Gastroesophageal sphincter (tissue), 4 donors: Measurements from ENCODE around the gene CDK3. TPM values are rescaled to one million over a fixed set of nuclear protein-coding genes. Genes with fewer than 3 reads are reported as not detected.

Source experiments
- ATAC-seq: fragments of 150-250 bp; one replicate; pipeline ENCODE4 v1.9.1; 2016; ENCODE audit warnings: mild to moderate bottlenecking, moderate library complexity
- H3K27ac ChIP-seq, 4 donors: fragments of 200-600 bp; sonication (generic) in 3 of 4; 1 replicate in 3 of 4; 2 replicates in 1 of 4; pipeline ENCODE4 v1.5.1; 2016 to 2019
- H3K27me3 ChIP-seq: fragments of 200-600 bp; sonication (generic); one replicate; pipeline ENCODE4 v1.5.1; 2019
- H3K36me3 ChIP-seq, 2 donors: fragments of 200-600 bp; sonication (generic); one replicate each; pipeline ENCODE4 v1.5.1; 2019; ENCODE audit warnings: control low read depth in 1 of 2
- H3K4me1 ChIP-seq, 3 donors: fragments of 200-600 bp; sonication (generic); 1 replicate in 2 of 3; 2 replicates in 1 of 3; pipeline ENCODE4 v1.5.1; 2016 to 2019; ENCODE audit warnings: control low read depth in 2 of 3
- H3K4me3 ChIP-seq, 2 donors: fragments of 200-600 bp; sonication (generic); one replicate each; pipeline ENCODE4 v1.5.1; 2019; ENCODE audit warnings: mild to moderate bottlenecking in 1 of 2, moderate library complexity in 1 of 2
- H3K9me3 ChIP-seq, 3 donors: fragments of 200-600 bp; sonication (generic); one replicate each; pipeline ENCODE4 v1.5.1; 2017 to 2019; ENCODE audit warnings: control low read depth in 2 of 3
- EP300 ChIP-seq: sonication (generic); formaldehyde crosslinking; IDR thresholded peaks from one replicate; pipeline ENCODE4 v1.6.1; 2017; ENCODE audit warnings: antibody characterized with exemption, mild to moderate bottlenecking
- POLR2A ChIP-seq, 2 donors: fragments of 450-650 bp; IDR thresholded peaks; one replicate each; pipeline ENCODE4 v1.6.1; 2017; ENCODE audit warnings: antibody characterized with exemption in 2 of 2, mild to moderate bottlenecking in 2 of 2, moderate library complexity in 1 of 2
- POLR2AphosphoS5 ChIP-seq: sonication (generic); formaldehyde crosslinking; IDR thresholded peaks from one replicate; pipeline ENCODE4 v1.6.1; 2017; ENCODE audit warnings: antibody characterized with exemption
- WGBS, 2 donors: methylation state at CpG; one replicate each; pipeline ENCODE4 v1.1.5; 2018; ENCODE audit warnings: low coverage in 1 of 2; 5-methylcytosine and 5-hydroxymethylcytosine counted together
- total RNA-seq, 4 donors: library from RNA; depleted of rRNA; stranded (reverse); fragments of >200 nt; gene quantifications; one replicate each; pipeline ENCODE4 v1.1.0, GENCODE V29; 2016
- TF ChIP-seq, protein P1 (sequence below), 4 experiments: fragments of 200-600 bp in 2 of 4; fragments of 450-650 bp in 2 of 4; sonication (generic) in 1 of 4; IDR thresholded peaks; one replicate each; pipeline ENCODE4 v1.5.1; 2017 to 2019; ENCODE audit warnings: antibody characterized with exemption in 4 of 4, mild to moderate bottlenecking in 2 of 4, moderate library complexity in 2 of 4

The CDK3 gene
- total RNA-seq, 4 donors from 2014 or later = 1.2 to 5.6 (median 2.3) TPM; not detected in 1

DNA sequence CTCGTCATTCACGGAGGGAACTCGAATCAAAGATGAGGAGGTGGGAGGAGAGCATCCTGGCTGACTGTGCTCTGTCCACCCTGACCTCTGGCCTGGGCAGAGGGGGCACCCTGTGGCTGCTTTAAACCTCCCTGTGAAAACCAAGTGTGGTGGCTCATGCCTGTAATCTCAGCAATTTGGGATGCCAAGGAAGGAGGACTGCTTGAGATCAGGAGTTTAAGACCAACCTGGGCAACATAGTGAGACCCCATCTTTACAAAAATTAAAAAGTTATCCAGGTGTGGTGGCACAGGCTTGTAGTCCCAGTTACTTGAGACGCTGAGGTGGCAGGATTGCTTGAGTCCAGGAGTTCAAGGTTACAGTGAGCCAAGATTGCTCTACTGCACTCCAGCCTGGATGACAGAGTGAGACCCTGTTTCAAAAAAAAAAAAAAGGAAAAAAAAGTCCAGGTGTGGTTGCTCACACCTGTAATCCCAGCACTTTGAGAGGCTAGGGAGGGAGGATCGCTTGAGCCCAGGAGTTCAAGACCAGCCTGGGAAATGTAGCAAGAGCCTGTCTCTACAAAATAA, 5.8 kb upstream of the CDK3 start:
- peaks cover 0 to 53% of the 10 kb centered on the region in 2 donors for H3K36me3 ChIP-seq
- ATAC-seq = no peak
- 92% methylated on average over 1 of the region's 5 CpGs; no CpG with 5 or more reads in 1 of the 2 donors for WGBS, 2 donors
- TF ChIP-seq, protein P1, sequence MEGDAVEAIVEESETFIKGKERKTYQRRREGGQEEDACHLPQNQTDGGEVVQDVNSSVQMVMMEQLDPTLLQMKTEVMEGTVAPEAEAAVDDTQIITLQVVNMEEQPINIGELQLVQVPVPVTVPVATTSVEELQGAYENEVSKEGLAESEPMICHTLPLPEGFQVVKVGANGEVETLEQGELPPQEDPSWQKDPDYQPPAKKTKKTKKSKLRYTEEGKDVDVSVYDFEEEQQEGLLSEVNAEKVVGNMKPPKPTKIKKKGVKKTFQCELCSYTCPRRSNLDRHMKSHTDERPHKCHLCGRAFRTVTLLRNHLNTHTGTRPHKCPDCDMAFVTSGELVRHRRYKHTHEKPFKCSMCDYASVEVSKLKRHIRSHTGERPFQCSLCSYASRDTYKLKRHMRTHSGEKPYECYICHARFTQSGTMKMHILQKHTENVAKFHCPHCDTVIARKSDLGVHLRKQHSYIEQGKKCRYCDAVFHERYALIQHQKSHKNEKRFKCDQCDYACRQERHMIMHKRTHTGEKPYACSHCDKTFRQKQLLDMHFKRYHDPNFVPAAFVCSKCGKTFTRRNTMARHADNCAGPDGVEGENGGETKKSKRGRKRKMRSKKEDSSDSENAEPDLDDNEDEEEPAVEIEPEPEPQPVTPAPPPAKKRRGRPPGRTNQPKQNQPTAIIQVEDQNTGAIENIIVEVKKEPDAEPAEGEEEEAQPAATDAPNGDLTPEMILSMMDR (IDR thresholded peaks at IDR 0.05) = no peak
- TF ChIP-seq EP300 = no peak
- TF ChIP-seq POLR2AphosphoS5 = no peak
- TF ChIP-seq POLR2A (IDR thresholded peaks at IDR 0.05) = no peak
- H3K9me3 ChIP-seq = no peaks in the 10 kb centered on the region
- H3K27ac ChIP-seq = no peak overlapping the region
- H3K27me3 ChIP-seq = no peaks in the 10 kb centered on the region
- H3K4me1 ChIP-seq = peaks cover 0 to 6% (median 0%) of the 10 kb centered on the region in 3 donors
- no peak overlapping the region for H3K4me3 ChIP-seq

DNA sequence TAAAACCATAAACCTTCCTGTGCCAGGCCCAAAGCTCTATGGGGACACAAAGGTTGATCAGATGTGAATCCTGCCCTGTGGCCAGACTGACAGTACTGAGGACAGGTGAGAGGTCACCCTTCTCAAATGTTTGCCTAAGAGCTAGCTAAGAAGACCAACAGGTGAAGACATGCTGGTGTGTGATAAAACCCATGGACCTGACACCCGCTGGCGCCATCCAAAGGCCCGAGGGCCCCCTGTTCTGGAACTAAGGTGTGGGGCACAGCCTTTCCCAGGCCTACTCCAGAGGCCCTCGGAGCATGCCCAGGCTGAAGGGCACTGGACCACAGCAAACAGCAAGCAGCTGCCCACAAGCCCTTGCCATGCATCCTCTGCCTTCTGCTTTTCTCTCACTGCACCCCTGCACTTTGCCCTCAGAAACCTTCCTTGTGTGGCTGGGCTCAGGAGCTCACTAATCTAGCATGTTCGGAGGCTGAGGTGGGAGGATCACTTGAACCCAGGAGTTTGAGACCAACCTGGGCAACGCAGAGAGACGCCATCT, 5.2 kb upstream of the CDK3 start:
- Histone ChIP-seq H3K9me3 (no peaks in the 10 kb centered on the region), H3K27me3 (no peaks in the 10 kb centered on the region), H3K27ac (no peak overlapping the region), H3K4me1 (peaks cover 0 to 6% (median 0%) of the 10 kb centered on the region in 3 donors), H3K36me3 (peaks cover 0 to 53% of the 10 kb centered on the region in 2 donors), H3K4me3 (no peak overlapping the region)
- no peak for ATAC-seq
- WGBS, 2 donors = 91 to 93% methylated on average over 3 to 4 of the region's 7 CpGs
- TF ChIP-seq POLR2AphosphoS5 = no peak

DNA sequence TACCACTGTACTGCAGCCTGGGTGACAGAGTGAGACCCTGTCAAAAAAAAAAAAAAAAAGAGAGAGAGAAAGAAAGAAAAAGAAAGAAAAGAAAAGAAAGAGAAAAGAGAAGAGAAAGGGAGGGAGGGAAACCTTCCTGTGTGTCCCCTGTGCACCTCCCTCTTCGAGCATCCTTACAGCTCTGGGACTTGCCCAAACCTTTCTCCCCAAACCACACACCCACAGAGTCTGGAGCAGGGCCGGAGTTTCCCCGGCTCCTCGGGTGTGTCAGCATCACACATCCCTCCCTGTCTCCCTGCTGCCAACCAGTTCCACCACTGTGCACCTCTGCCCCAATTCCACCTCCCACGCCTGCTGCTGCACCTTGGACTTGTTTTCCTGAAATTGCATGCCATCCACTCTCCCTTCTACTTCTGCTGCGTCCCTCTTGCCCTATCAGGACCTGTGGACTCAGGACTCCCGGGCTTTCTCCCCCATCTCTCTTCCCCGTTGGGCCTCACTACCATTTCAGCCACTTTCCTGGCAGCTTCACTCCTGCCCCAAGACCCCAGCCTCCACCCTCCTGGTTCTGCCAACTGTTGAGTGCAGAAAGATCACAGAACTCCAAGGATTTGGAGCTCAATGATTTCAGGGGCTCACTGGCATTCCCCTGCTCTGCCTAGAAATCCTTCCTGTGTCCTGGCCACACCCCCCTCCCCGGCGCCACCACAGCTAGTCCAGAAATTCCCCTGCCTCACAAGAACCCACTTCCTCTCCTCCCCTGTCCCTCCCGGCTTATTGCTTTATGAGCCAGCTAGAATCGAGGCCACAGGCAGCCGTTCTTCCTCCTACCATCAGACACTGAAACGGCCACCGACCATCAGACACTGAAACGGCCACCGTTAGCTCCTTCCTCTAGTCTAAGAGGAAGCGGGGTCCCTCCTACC, 3.7 kb upstream of the CDK3 start:
- no peak overlapping the region for H3K27ac ChIP-seq
- H3K9me3 ChIP-seq = no peaks in the 10 kb centered on the region
- no peak for ATAC-seq
- no peaks in the 10 kb centered on the region for H3K27me3 ChIP-seq
- peaks cover 0 to 6% (median 0%) of the 10 kb centered on the region in 3 donors for H3K4me1 ChIP-seq
- H3K4me3 ChIP-seq = no peak overlapping the region
- TF ChIP-seq POLR2A (IDR thresholded peaks at IDR 0.05) (no peak), POLR2AphosphoS5 (no peak), EP300 (no peak)
- TF ChIP-seq, protein P1 (IDR thresholded peaks at IDR 0.05) = no peak
- H3K36me3 ChIP-seq = peaks cover 0 to 49% of the 10 kb centered on the region in 2 donors
- 40 to 59% methylated on average over 5 to 18 of the region's 18 CpGs for WGBS, 2 donors

DNA sequence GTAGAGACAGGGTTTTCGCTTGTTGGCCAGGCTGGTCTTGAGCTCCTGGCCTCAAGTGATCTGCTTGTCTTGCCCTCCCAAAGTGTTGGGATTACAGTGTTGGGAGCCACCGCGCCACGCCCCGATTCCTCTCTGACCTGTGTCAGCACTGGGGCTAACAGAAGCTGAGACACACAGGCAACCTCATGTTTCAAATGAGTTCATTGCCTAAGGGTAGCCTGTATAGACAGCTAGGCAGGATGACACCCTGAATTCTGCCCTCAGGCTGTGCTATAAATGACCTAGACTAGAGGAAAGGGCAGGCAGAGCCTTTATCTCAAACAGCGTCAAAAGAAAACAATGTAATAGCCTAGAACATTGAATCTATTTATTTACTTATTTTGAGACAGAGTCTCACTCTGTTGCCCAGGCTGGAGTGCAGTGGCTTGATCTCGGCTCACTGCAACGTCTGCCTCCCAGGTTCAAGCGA, 2.3 kb upstream of the CDK3 start:
- no peak for TF ChIP-seq POLR2AphosphoS5
- TF ChIP-seq EP300 = no peak
- TF ChIP-seq, protein P1 (IDR thresholded peaks at IDR 0.05) = no peak
- no peak for TF ChIP-seq POLR2A (IDR thresholded peaks at IDR 0.05)
- WGBS, 2 donors = 85 to 94% methylated on average over 3 to 4 of the region's 9 CpGs
- Histone ChIP-seq H3K36me3 (peaks cover 0 to 41% of the 10 kb centered on the region in 2 donors), H3K27me3 (no peaks in the 10 kb centered on the region), H3K9me3 (no peaks in the 10 kb centered on the region), H3K4me3 (no peak overlapping the region), H3K4me1 (peaks cover 0 to 6% (median 0%) of the 10 kb centered on the region in 3 donors), H3K27ac (no peak overlapping the region)
- no peak for ATAC-seq

DNA sequence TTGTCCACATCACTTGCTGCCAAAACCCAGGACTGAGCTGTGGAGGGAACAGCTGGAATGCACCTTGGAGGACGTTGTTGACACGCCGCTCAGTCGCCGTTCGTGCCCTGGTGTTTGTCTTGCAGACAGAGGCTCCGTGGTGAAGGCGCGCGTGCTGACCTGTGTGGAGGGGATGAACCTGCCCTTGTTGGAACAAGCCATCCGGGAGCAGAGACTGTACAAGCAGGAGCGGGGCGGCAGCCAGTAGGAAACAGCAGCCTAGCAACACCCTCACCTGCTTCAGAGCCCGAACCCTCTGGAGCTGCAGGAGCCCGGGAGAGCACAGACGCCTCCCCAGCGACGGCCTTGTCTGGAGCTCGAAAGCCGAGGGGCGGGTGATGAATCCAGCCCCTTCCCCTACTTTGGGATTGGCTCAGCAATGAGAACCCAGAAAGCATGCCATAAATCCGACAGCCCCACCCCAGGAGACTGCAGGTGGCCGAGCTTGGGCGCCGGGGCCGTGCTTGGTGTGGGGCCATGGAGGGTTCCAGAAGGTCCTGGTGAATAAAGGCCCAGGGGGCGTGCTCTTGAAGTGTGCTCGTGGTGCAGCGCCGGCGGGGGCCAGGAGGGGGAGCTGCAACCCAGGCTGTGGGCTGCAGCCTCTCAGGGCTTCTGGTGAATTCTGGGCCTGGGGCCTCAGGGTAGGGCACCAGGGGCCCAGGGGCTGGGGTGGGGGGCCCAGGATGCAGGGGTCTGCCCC, 470 bp upstream of the CDK3 start:
- WGBS, 2 donors = 42 to 60% methylated on average over 1 to 8 of the region's 31 CpGs
- no peaks in the 10 kb centered on the region for H3K27me3 ChIP-seq
- no peak for TF ChIP-seq EP300
- TF ChIP-seq POLR2A (IDR thresholded peaks at IDR 0.05) = no peak
- TF ChIP-seq, protein P1 (IDR thresholded peaks at IDR 0.05) = peak in 3 of 4 experiments; percentile 17 to 65 (median 38)
- no peak for TF ChIP-seq POLR2AphosphoS5
- no peak overlapping the region for H3K4me3 ChIP-seq
- H3K27ac ChIP-seq = no peak overlapping the region
- no peaks in the 10 kb centered on the region for H3K9me3 ChIP-seq
- H3K4me1 ChIP-seq = peaks cover 0 to 10% (median 0%) of the 10 kb centered on the region in 3 donors
- peak; percentile 36 for ATAC-seq
- peaks cover 0 to 30% of the 10 kb centered on the region in 2 donors for H3K36me3 ChIP-seq
